GM19238 (cell line): ENCODE measurements around the gene TLX3.

Experiments
- DNase-seq: peaks from one replicate; pipeline ENCODE4 v3.0.0; 2011; ENCODE audit warnings: low spot score; ENCODE audit not compliant: insufficient read length

TLX3 gene

DNA sequence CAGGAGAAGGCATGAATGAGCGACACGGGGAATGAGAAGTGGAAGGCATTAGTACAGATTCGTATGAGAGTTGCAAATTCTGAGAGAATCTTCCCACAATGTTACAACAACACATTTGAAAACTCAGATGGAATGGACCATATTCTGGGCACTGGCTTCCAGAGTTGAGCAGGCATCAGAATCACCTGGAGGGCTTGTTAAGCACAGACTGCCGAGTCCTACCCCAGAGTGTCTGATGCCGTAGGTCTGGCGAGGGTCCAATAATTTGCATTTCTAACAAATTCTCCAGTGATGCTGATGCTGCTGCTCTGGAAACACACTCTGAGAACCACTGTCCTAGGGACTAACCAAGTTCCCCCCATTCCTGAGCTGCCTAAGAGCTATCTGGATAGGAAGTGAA, 2.9 kb upstream of the TLX3 start:
- no peak for DNase-seq

DNA sequence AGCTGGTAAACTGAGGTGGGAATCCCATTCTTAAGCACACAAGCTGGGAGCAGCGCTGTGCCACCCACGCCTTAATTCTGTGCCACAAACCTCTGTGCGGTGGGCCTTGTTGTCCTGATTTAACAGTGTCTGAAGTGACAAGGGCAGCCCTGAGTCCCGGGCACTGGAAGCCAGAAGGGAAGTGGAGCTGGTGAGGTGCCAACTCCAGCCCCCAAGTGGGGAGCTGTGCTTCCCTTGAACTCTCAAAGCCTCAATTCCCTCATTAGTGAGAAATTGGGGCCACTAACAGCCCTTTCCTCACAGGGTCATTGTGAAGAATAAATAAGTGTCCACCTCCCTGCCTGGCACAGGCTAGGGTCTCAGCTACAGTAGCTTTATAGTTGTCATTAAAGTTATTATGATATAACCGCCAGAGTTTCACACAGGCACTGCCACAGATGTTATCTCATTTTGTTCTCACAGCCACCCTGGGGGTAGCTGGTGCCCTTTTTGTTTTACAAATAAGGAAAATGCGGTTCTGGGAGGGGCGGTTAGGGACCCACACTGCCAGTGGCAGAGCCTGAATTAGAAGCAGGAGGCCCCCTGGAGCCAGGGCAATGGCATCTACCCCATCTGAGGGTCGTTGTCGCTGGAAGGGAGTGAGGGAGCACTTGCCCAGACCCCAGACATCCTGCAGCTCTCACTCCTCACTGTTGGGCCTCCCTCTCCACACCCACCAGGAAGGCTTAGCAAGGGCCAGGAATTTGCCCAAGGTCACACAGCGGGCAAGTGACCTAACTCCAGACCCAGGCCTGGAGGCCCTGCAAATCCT, 2.1 kb upstream of the TLX3 start:
- DNase-seq: no peak

DNA sequence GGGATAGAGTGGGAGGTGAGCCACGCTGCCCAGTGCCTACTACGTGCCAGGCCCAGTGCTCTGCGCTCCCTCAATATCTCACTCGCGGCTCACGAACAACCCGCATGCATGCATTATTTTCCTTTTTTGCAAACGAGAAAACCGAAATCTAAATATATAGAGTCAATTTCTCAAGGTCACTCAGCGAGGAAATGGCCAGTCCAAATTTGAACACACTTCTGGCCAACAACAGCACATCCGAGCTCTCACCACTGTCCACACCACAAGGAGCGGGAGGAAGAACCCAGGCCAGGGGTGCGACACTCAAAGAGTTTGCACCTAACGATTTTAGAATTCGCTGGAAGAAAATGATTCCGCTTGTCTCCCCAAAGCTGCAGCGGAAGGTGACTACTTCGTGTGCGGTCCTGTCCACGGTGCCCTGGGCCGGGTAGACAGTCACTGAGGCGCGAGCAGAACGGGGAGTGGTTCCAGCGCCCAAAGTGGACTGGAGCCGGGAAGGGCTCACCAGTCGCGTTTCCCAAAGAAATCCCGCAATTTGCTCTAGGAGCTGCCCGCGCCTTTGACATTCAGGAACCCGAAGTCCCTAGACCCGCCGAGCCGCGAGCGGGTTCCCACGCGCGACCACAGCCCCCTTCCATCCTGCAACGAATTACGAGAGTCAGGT, 1.1 kb upstream of the TLX3 start:
- DNase-seq: no peak

DNA sequence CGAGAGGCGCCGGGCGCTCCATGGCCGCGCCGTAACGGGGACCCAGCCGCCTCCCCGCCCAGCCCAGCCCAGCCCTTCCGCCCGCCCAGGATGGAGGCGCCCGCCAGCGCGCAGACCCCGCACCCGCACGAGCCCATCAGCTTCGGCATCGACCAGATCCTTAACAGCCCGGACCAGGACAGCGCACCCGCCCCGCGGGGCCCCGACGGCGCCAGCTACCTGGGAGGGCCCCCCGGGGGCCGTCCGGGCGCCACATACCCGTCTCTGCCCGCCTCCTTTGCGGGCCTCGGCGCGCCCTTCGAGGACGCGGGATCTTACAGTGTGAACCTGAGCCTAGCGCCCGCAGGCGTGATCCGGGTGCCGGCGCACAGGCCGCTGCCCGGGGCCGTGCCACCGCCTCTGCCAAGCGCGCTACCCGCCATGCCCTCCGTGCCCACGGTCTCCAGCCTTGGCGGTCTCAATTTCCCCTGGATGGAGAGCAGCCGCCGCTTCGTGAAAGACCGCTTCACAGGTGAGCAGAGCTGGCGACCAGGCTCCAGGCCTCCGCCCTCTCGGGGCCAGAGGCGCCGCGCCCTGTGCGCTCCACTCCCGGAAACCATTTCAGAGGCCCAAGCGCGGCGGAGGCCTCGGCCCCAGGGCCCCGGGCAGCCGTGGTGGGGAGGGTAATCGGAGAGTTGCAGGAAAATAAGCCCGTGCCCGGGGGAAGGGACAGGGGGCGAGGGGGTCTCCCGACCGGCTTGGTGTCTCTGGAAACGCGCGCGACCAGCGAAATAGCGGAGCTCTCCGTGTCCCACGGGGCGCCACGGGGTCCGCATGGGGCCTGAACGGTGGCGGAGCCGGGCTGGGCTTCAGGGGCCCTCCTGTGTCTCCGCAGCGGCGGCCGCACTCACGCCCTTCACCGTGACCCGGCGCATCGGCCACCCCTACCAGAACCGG, 496 bp downstream of the TLX3 start:
- DNase-seq: no peak

DNA sequence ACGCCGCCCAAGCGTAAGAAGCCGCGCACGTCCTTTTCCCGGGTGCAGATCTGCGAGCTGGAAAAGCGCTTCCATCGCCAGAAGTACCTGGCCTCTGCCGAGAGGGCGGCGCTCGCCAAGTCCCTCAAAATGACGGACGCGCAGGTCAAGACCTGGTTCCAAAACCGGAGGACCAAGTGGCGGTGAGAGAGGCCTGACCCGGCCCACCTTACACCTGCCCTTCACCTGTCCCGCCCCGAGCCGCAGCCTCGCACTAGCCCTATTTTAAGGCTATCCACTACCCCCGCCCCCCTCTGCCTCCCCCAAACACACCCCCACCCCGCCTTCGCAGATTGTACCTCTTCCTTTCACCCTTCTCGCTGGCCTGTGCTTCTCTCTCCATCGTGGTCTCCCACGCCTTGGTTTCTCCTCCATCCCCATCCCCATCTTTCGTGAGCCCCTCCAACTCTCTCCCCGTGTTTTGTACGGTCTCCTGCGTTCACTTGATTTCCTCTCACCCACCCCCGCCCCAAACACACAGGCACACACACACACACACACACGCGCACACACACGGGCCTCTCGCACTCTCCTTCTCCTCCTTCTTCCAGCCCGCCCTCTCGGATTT, 1.3 kb downstream of the TLX3 start:
- no peak for DNase-seq

DNA sequence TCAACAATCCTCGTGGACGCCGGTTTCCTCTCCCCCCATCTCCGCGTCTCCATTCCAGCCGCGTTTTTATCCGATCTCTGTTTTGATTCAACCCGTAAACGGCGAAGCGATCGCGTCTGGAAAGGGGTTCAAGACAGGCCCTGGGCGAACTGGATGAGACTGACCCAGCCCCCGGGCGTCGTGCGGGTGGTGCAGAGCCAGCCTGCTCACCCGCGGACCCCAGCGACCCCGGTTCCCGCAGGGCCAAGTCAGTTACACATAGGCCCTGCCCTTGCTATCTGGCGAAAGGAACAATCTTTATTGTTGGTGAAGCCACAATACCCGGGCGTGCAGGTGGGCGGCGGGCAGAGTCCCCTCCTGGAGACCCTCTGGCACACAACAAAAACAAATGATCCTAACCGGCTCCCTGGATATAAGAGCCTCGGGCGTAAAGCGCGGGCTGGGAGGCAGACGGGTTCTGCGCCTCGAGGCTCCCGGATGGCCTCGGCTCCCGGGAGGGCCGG, 1.8 kb downstream of the TLX3 start:
- DNase-seq: no peak

DNA sequence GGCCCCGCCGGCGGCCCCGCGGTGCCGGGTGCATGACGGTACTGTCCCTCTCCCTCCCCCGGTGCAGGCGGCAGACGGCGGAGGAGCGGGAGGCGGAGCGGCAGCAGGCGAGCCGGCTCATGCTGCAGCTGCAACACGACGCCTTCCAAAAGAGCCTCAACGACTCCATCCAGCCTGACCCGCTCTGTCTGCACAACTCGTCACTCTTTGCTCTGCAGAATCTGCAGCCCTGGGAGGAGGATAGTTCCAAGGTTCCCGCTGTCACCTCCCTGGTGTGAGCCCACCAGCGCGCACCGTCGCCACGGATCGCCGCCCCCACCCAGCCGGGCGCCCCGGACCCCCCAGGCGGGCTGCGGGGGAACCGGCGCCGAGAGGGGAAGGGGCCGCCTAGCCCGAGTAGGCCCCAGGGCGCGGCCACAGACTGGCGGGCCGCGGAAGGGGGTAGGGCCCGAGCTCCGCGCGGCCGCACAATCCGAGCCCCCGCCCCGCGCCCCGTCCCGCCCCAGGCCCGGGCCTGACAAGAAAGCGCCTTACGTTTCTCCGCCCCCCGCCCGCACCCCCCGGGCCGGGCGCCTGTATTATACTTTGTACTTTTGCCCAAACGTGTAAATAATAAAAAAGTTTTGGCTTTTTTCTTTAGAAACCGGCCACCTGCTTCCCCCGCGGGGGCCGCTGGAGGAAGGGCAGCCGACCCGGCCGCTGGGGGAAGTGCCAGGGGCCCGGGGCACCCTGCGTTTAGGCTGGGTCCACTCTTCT, 2.5 kb downstream of the TLX3 start:
- DNase-seq: no peak

DNA sequence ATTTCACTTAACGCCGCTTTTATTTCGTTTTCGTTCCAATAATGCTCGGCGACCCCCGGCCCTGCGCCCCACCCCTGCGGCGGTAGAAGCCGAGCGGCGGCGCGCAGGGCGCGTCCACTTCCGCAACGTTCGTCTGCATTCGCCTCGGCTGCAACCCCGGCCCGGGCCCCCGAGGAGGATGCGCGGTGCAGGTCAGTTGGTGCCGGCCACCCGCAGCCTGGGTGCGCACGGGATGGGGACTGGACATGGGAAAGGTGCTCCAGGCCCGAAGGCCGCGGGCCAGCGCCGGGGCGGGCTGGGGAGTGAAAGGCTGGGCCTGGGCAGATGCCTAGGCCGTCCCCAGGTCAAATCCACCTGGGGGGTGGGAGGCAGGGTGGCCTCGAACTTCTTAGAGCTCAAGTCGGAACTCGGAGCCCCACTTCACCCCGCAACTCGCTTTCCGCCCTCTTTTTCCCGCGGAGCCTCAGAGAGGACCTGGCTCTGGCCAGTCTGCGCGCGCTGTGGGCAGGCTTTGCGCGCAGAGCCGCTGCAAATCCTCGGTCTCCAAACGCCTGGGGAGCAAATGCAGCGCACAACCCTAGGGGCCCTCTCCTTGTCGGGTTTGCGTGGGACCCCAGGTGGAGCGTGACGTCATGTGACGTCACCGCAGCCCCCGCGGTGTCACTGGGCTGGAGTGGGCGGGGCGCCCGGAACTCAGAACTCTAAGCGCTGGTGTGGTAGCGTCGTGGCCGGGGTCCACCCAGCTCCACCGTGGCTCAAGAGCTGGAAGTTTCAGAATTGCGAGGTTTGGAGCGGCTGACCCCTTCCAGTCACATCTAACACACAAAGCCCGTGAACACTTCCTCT, 3.3 kb downstream of the TLX3 start:
- no peak for DNase-seq

DNA sequence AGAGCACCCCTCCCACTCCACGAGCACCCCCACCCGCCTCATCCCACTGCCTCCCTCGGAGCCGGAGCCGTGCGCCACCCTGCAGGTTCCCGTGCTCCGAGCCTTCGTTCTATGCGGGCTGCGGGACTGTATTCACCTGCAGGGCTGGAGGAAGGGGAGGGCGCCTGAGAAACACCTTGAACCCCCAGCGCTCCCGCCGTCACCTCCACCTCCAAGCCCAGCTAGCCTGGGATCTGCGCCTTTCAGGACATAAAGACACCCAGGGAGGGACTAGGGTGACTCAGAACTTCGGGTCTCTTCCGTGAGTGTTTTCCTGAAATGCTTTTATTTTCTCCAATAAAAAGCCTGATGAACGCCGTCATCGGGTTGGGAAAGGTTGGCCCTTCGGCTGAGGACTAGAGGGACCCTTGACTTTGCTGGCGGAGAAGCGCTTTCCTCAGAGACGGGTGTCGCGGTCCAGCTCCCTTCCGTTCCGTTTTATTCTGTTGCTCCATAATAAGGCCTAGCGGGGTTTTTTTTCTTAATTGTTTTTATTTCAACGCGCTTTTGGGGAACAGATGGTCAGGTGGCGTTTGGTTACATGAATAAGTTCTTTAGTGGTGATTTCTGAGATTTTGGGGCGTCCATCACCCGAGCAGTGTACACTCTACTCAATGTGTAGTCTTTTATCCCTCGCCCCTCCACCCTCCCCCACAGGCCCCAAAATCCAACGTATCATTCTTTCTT, 4.6 kb downstream of the TLX3 start:
- DNase-seq: no peak

DNA sequence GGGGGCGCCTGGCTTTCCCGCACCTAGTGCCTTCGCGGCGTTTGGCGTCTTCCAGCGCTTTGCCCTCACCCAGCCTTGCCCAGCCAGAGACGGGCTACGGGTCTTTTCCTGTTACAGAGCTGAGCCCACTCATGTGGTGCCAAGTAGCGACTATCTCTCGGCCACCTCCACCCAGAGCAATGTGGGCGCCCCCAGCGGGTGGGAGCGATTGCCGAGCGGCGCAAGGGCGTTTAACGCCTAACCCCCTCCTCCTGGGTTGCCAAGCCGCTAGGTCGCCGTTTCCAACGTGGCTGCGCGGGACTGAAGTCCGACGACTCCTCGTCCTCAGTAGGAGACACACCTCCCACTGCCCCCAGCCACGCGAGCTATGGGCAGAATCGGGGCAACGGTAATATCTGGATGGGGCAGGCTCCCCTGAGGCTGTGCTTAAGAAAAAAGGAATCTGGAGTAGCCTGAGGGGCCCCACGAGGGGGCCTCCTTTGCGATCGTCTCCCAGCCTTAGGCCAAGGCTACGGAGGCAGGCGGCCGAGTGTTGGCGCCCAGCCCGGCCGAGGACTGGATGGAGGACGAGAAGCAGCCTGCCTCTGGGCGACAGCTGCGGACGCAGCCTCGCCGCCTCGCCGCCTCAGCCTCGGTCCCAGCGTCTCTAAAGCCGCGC, 5.8 kb downstream of the TLX3 start:
- DNase-seq: no peak

DNA sequence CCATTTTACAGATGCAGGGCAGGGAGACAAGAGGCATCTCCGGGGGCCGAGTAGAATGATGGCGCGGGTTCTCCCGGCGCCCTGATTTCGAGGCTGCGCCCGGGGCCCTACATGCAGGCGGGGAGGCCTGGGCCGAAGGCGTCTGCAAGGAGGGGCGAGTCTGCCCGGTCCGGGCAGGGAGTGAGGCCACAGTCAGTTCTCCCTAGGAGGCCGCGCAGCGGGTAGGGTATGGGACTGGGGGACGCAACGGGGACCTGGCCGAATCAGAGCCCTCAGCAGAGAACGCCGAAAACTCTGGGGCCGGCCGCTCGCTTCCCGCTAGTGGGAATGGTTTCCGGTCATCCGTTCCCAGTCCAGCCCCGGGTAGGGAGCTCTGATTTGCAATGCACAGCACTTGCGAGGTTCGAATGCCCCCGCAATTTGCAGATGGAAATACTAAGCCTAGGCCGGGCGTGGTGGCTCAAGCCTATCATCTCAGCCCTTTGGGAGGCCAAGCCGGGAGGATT, 6.4 kb downstream of the TLX3 start:
- DNase-seq: no peak

DNA sequence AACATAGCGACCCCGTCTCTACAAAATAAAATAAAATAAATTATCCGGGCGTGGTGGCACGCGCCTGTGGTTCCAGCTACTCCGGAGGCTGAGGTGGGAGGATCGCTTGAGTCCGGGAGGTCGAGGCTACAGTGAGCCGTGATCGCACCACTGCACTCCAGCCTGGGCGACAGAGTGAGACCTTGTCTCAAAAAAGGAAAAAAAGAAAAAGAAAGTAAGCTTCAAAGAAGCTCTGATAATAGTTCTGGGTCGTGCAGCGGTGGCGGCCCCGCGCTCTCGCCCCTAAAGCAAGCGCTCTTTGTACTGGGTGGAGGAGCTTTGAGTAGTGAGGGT, 6.8 kb downstream of the TLX3 start:
- no peak for DNase-seq

DNA sequence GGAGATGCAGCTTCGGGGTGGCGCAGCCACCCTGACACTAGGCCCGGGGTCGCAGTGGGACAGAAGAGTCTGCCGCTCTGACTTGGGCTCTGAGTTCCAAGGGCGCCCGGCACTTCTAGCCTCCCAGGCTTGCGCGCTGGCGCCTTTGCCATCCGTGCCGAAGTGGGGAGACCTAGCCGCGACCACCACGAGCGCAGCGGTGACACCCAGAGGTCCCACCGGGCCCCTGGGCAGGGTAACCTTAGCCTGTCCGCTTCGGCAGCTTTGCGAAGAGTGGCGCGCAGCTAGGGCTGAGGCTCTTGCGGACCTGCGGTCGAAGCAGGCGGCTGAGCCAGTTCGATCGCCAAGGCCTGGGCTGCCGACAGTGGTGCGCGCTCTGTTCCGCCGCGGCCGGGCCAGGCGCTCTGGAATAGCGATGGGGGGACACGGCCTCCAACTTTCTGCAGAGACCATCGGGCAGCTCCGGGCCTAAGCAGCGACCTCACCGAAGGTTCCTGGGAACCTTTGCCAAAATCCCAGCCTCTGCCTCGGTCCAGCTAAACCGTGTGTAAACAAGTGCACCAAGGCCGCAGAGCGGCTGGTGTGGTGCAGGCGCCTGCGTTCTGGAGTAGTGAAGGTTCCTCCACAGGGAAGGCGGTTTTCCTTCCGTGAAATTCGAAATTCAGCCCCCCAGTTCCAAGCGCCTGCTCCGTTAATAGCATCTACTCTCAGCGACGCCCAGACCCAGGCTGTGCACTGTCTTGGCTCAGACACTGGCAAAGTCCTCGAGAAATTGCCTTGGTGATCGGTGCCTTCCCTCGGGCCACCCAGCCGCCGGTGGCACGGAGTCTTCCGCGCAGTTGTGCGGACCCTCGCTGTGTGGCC, 7.4 kb downstream of the TLX3 start:
- DNase-seq: no peak

DNA sequence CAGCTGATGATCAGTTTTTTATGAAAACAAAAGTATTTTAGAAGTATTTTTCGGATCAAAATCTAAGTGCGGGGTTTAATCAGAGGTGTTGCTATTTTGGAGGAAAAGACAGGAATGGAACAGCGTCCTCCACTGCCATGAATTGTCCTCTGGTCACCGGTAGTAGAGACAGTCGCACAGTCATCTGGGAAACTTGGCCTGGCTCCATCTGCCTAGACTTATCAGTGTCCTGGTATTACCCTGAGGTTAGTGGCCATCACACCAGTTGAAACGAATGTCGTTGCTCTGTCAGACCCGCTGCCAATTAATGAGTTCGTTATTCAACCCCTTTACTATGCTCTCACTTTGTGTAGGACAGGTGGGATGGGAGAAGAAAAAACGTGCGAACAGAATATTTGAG, 8.2 kb downstream of the TLX3 start:
- no peak for DNase-seq

DNA sequence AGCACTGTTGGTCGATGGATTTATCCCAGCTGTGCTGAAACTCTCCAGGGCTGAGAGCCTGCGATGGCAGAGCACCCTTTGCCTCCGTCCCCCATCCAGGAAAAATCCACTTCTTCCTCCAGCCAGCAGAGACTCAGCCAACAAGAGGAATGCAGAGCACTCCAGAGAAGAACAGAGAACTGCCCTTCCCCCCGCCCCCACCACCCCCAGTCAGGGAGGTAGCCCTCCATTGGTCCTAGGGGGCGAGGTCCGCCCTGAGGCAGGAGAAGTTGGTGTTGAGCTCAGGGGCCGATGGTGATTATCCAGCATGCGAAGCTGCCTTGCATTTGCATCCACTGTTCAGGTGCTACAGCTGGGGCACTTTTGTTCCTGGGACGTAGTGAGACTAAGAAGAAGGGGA, 9.0 kb downstream of the TLX3 start:
- DNase-seq: no peak

DNA sequence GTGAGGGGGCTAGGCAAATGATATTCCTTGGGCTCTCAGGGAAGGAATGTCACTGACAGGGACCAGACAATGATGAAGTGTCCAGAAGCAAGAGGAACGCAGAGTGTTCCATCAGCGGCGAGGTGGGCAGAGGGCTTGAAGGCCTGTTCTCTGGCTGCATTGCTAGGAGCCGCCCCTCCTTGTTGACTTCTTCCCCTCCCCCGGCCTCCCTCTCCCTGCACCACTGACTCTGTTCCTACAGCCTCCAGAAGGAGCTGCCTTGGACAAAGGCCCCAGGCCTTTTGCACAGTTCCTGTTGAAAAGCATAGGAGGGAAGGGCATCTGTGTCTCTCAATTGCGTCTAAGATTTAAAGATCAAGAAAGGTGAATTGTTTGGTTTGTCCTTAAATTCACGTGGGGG, 12.4 kb downstream of the TLX3 start:
- DNase-seq: no peak

DNA sequence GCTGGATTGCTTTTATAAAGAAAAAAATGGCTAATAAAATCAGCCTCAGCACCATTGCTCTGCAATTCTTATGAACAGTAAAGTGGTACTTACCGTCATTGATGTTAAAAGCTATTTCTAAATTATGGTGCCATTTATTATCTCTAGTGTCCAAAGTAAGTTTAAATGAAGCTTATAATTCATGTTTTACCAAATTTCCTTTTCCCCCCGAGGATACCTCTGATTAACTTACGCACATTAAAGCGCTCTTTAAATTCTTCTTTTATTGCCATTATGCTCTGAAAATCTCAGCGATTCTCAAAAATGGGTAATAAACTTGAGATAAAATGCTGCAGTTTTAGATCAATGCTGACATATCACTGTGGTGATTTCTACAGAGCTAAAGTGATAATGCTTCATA, 13.5 kb downstream of the TLX3 start:
- no peak for DNase-seq

DNA sequence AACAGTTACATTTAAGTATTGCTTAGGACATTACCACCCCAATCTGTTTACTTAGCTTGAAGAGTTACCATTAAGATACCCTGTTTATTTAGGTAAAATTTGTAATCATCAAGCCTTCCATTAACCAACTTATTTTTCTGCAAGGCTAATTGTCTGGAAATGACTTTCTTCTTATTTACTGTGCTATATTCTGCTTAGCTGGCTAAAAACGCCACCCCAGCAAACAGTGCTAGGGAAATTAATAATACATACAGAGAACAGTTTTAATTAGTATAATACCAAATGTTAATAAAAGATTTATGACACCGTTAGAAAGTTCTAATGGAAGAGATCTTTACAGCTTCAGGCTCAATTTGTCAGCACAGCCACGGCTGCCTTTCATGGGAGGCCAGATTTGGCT, 14.0 kb downstream of the TLX3 start:
- DNase-seq: no peak
